Sigmoid colon (tissue), 7 donors: Measurements from ENCODE around the gene RELN. TPM values are rescaled to one million over a fixed set of nuclear protein-coding genes. Genes with fewer than 3 reads are reported as not detected.

Experiments used
- DNase-seq: peaks from one replicate; pipeline ENCODE4 v3.0.0-alpha.2; 2019
- H3K27ac ChIP-seq, 4 donors: fragments of 200-600 bp; sonication (generic); one replicate each; pipeline ENCODE4 v1.5.1; 2016 to 2019; ENCODE audit warnings: mild to moderate bottlenecking in 1 of 4
- H3K27me3 ChIP-seq, 3 donors: fragments of 200-600 bp; sonication (generic); one replicate each; pipeline ENCODE4 v1.5.1; 2019; ENCODE audit warnings: mild to moderate bottlenecking in 1 of 3
- H3K36me3 ChIP-seq, 4 donors: fragments of 200-600 bp; sonication (generic); one replicate each; pipeline ENCODE4 v1.5.1; 2016 to 2019
- H3K4me1 ChIP-seq, 4 donors: fragments of 200-600 bp; sonication (generic); one replicate each; pipeline ENCODE4 v1.5.1; 2017 to 2019
- H3K4me3 ChIP-seq, 4 donors: fragments of 200-600 bp; sonication (generic); one replicate each; pipeline ENCODE4 v1.5.1; 2017 to 2019; ENCODE audit warnings: mild to moderate bottlenecking in 2 of 4, moderate library complexity in 1 of 4
- H3K9me3 ChIP-seq, 4 donors: fragments of 200-600 bp in 3 of 4; sonication (generic) in 3 of 4; one replicate each; pipeline versions ENCODE4 v1.5.1 to v1.6.1; 2013 to 2019
- EP300 ChIP-seq, 4 donors: sonication (generic); formaldehyde crosslinking; IDR thresholded peaks; one replicate each; pipeline ENCODE4 v1.6.1; 2017; ENCODE audit warnings: antibody characterized with exemption in 4 of 4
- POLR2A ChIP-seq, 2 donors: fragments of 450-650 bp; IDR thresholded peaks; one replicate each; pipeline ENCODE4 v1.6.1; 2016; ENCODE audit warnings: antibody characterized with exemption in 2 of 2, mild to moderate bottlenecking in 2 of 2, moderate library complexity in 2 of 2
- POLR2AphosphoS5 ChIP-seq, 4 donors: sonication (generic); formaldehyde crosslinking; IDR thresholded peaks; one replicate each; pipeline ENCODE4 v1.6.1; 2017; ENCODE audit warnings: antibody characterized with exemption in 4 of 4
- WGBS, 2 donors: extraction: QIAGEN DNeasy Blood & Tissue Kit; methylation state at CpG; one replicate each; pipeline ENCODE4 v1.1.7; 2013; 5-methylcytosine and 5-hydroxymethylcytosine counted together
- intact Hi-C: fragments of 100-400 bp; cut with DNase I; formaldehyde crosslinking; loops from one replicate; pipeline ENCODE4 v1.15.1; 2023
- polyA plus RNA-seq, 3 donors: library from polyadenylated mRNA; stranded (reverse); fragments of 200-250 nt; gene quantifications; one replicate each; pipeline ENCODE4 v1.2.3, GENCODE V29; 2013
- total RNA-seq, 4 donors: library from RNA; depleted of rRNA; stranded (reverse); fragments of >200 nt; gene quantifications; one replicate each; pipeline ENCODE4 v1.1.0, GENCODE V29; 2016
- TF ChIP-seq, protein P1 (sequence below), 4 experiments: fragments of 450-650 bp in 3 of 4; fragments of 200-600 bp in 1 of 4; IDR thresholded peaks; one replicate each; pipeline ENCODE4 v1.5.1; 2016 to 2019; ENCODE audit warnings: antibody characterized with exemption in 4 of 4, mild to moderate bottlenecking in 3 of 4, moderate library complexity in 2 of 4
- donor health status: healthy with polysubstance abuse.
- donor health status: Bipolar disorder and iron deficiency.
- donor health status: healthy.

Gene RELN
- total and polyA plus RNA-seq, 7 donors: under 0.01 to 9.2 (median 4.3) TPM; not detected in 1

GRCh38 chr7:103888603-103889153, 100.8 kb downstream of the RELN start:
- Histone ChIP-seq H3K4me1 (no peaks in the 10 kb centered on the region), H3K27ac (no peak overlapping the region), H3K27me3 (no peaks in the 10 kb centered on the region), H3K4me3 (no peak overlapping the region), H3K9me3 (peaks cover 0 to 2% (median 0%) of the 10 kb centered on the region in 4 donors), H3K36me3 (no peaks in the 10 kb centered on the region)
- WGBS, 2 donors: 80 to 82% methylated on average over 6 of the region's 6 CpGs
- intact Hi-C loops: no loop called here
- DNase-seq: no peak
- no peak for TF ChIP-seq EP300 (IDR thresholded peaks at IDR 0.05)
- no peak for TF ChIP-seq POLR2A (IDR thresholded peaks at IDR 0.05)
- TF ChIP-seq, protein P1, sequence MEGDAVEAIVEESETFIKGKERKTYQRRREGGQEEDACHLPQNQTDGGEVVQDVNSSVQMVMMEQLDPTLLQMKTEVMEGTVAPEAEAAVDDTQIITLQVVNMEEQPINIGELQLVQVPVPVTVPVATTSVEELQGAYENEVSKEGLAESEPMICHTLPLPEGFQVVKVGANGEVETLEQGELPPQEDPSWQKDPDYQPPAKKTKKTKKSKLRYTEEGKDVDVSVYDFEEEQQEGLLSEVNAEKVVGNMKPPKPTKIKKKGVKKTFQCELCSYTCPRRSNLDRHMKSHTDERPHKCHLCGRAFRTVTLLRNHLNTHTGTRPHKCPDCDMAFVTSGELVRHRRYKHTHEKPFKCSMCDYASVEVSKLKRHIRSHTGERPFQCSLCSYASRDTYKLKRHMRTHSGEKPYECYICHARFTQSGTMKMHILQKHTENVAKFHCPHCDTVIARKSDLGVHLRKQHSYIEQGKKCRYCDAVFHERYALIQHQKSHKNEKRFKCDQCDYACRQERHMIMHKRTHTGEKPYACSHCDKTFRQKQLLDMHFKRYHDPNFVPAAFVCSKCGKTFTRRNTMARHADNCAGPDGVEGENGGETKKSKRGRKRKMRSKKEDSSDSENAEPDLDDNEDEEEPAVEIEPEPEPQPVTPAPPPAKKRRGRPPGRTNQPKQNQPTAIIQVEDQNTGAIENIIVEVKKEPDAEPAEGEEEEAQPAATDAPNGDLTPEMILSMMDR (IDR thresholded peaks at IDR 0.05): no peak
- no peak for TF ChIP-seq POLR2AphosphoS5 (IDR thresholded peaks at IDR 0.05)

- no peak for DNase-seq
- H3K4me3 ChIP-seq: no peak overlapping the region
- H3K27ac ChIP-seq: no peak overlapping the region
- H3K4me1 ChIP-seq: no peaks in the 10 kb centered on the region
- TF ChIP-seq POLR2A (IDR thresholded peaks at IDR 0.05) (no peak), POLR2AphosphoS5 (IDR thresholded peaks at IDR 0.05) (no peak), EP300 (IDR thresholded peaks at IDR 0.05) (no peak)
- TF ChIP-seq, protein P1 (IDR thresholded peaks at IDR 0.05): no peak
- H3K36me3 ChIP-seq: no peaks in the 10 kb centered on the region
- intact Hi-C loops: no loop called here
- H3K9me3 ChIP-seq: peaks cover 0 to 2% (median 0%) of the 10 kb centered on the region in 4 donors
- WGBS, 2 donors: 77 to 80% methylated on average over 2 of the region's 2 CpGs
- no peaks in the 10 kb centered on the region for H3K27me3 ChIP-seq
Measured at GRCh38 chr7:103887853-103888602, 101.4 kb downstream of the RELN start.

- no peaks in the 10 kb centered on the region for H3K4me1 ChIP-seq
- no peaks in the 10 kb centered on the region for H3K36me3 ChIP-seq
- peaks cover 0 to 2% (median 0%) of the 10 kb centered on the region in 4 donors for H3K9me3 ChIP-seq
- no peaks in the 10 kb centered on the region for H3K27me3 ChIP-seq
- no peak for DNase-seq
- 61 to 74% methylated on average over 3 of the region's 3 CpGs for WGBS, 2 donors
- TF ChIP-seq POLR2AphosphoS5 (IDR thresholded peaks at IDR 0.05) (no peak), POLR2A (IDR thresholded peaks at IDR 0.05) (no peak), EP300 (IDR thresholded peaks at IDR 0.05) (no peak)
- TF ChIP-seq, protein P1 (IDR thresholded peaks at IDR 0.05): no peak
- intact Hi-C loops: no loop called here
- no peak overlapping the region for H3K4me3 ChIP-seq
- no peak overlapping the region for H3K27ac ChIP-seq
Measured at GRCh38 chr7:103887050-103887449, 102.4 kb downstream of the RELN start.

DNA sequence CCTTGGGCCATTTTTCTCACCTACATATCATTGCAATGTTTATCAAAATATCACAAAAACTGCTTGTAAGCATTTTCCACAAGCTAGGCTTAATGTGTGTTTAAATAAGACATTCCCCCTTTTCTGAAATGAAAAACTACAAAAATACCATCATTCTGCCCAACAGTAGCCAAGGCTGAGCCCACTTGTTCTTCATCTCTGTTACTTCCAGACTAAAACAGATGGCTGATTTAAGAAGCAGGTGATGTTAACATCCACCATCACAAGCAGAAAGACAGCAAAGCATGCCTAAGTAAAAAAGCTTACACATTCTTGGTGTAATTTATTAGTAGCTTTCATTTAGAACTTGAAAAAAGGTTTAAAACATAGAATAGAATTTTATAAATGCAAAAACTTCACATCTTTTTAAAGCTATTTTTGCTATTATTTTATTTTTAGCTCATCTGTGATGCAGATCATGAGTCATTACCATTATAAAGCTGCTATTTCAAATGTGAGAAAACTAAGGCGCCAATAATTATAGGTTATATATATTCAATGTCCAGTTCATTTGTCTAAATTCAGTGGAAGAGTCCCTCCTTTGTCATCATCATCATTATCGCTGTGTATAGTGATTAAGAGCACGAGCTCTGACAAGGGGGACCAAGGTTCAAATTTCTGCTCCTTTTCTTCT, 109.4 kb downstream of the RELN start:
- no peaks in the 10 kb centered on the region for H3K9me3 ChIP-seq
- no peak for DNase-seq
- no peaks in the 10 kb centered on the region for H3K27me3 ChIP-seq
- no peak overlapping the region for H3K4me3 ChIP-seq
- H3K4me1 ChIP-seq: no peaks in the 10 kb centered on the region
- TF ChIP-seq POLR2A (IDR thresholded peaks at IDR 0.05) (no peak), EP300 (IDR thresholded peaks at IDR 0.05) (no peak), POLR2AphosphoS5 (IDR thresholded peaks at IDR 0.05) (no peak)
- TF ChIP-seq, protein P1 (IDR thresholded peaks at IDR 0.05): no peak
- no peak overlapping the region for H3K27ac ChIP-seq
- intact Hi-C loops: no loop called here
- WGBS, 2 donors: 92 to 93% methylated on average over 3 of the region's 3 CpGs
- H3K36me3 ChIP-seq: no peaks in the 10 kb centered on the region
